Effector memory CD4-positive, alpha-beta T cell (primary cell): ENCODE data around the gene TEKT2.

Experiments
- DNase-seq, 3 donors: peaks; one replicate each; pipeline ENCODE4 v3.0.0-alpha.2; 2020
- H3K27ac ChIP-seq: 2 replicates; pipeline ENCODE4 v1.7.0; 2013; ENCODE audit warnings: mild to moderate bottlenecking, low read length, moderate library complexity; ENCODE audit not compliant: insufficient read depth, poor library complexity, severe bottlenecking
- H3K27me3 ChIP-seq: replicated peaks from 2 replicates; pipeline ENCODE4 v1.7.0; 2013; ENCODE audit warnings: mild to moderate bottlenecking, low read length; ENCODE audit not compliant: insufficient read depth, control insufficient read depth, poor library complexity, severe bottlenecking
- H3K36me3 ChIP-seq: 2 replicates; pipeline ENCODE4 v1.7.0; 2013; ENCODE audit warnings: mild to moderate bottlenecking, low read length, moderate library complexity; ENCODE audit not compliant: control insufficient read depth, insufficient read depth
- H3K4me1 ChIP-seq: 2 replicates; pipeline ENCODE4 v1.7.0; 2013; ENCODE audit warnings: low read length, mild to moderate bottlenecking; ENCODE audit not compliant: control insufficient read depth, insufficient read depth, poor library complexity, severe bottlenecking
- H3K4me3 ChIP-seq: 2 replicates; pipeline ENCODE4 v1.7.0; 2013; ENCODE audit warnings: low read length, low read depth, mild to moderate bottlenecking; ENCODE audit not compliant: insufficient read depth, poor library complexity, severe bottlenecking
- H3K9me3 ChIP-seq: 2 replicates; pipeline ENCODE4 v1.7.0; 2013; ENCODE audit warnings: mild to moderate bottlenecking, low read length, moderate library complexity; ENCODE audit not compliant: control insufficient read depth

TEKT2 gene

DNA sequence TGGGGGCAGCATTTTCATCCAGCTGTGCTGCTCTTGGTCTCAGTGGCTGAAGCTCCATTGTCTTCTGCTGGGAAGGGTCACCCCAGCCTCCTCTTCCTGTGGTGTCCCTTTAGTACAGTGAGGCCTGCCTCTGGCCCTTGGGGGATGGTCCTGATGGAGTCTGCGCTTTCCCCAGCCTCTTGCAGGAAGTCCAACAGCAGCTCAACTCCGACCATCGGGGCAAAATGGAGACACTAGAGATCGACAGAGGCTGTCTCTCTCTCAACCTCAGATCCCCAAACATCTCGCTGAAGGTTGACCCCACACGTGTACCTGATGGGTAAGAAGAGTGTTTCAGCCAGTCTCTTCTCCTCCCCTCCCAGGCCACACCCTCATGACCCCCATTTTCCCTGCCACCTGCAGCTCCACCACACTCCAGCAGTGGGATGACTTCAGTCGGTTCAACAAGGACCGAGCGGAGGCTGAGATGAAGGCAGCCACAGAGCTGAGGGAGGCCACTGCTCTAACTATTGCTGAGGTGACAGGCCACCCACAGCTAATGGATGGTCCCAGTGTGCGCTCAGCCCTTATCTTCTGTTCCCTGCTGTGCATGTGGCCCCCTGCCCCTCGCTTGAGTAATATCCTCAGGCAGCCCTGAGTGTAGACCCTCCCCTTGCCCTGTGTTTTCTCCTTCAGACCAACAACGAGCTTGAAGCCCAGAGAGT is 2.8 kb downstream of the TEKT2 start:
- Histone ChIP-seq H3K36me3 (peaks cover 6% of the 10 kb centered on the region), H3K4me1 (peaks cover 17% of the 10 kb centered on the region), H3K4me3 (no peak overlapping the region), H3K9me3 (no peaks in the 10 kb centered on the region), H3K27ac (no peak overlapping the region), H3K27me3 (peaks cover 10% of the 10 kb centered on the region)
- DNase-seq, result no peak

DNA sequence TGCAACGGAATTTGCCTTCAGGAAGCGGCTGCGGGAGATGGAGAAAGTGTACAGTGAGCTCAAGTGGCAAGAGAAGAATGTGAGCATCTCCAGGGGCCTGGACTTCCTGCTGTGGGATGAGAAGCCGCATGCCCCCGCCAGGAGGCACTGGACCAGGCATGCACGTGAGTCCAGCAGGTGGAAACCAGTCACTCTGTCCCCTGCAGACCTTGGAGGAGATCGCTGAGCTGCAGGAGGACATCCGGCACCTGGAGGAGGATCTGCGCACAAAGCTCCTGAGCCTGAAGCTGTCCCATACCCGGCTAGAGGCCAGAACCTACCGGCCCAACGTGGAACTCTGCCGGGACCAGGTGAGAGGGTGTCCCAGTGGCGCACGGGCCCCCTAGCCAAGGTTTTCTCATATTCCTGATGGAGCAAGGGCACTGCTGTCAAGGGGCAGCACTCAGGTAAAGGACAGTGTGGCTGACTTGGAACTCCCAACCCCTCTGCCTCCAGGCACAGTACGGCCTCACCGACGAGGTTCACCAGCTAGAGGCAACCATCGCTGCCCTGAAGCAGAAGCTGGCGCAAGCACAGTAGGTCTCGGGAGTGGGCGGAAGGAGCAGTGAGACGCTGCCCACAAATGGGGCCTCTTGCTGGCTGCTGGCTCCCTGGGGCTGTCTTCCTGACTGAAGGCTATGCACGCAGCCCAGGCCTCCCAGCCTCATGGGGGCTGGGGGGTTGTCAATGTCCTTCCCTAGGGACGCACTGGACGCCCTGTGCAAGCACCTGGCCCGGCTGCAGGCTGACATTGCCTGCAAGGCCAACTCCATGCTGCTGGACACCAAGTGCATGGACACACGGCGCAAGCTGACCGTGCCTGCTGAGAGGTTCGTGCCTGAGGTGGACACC is 3.6 kb downstream of the TEKT2 start:
- no peak for DNase-seq
- no peak overlapping the region for H3K27ac ChIP-seq
- H3K4me1 ChIP-seq, result peaks cover 17% of the 10 kb centered on the region
- peaks cover 13% of the 10 kb centered on the region for H3K36me3 ChIP-seq
- H3K27me3 ChIP-seq, result peaks cover 10% of the 10 kb centered on the region
- H3K4me3 ChIP-seq, result no peak overlapping the region
- H3K9me3 ChIP-seq, result no peaks in the 10 kb centered on the region

DNA sequence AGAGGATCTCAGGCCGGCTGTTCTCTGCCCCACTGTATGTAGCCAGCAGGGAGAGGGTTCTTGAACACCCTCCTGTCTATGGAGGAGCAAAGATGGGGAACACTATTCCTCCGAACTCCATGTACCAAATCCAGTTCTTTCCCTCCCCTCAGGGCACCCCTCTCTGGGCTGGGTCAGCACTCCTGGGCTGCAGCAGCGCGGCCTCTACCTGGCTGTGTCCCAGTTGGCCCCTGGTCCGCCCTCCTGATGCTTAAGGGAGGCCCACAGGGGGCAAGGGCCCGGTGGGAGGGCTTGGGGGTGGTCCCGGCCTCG is 4.3 kb downstream of the TEKT2 start:
- Histone ChIP-seq H3K9me3 (no peaks in the 10 kb centered on the region), H3K4me1 (peaks cover 17% of the 10 kb centered on the region), H3K27ac (peak overlapping the region; percentile 85), H3K27me3 (peaks cover 10% of the 10 kb centered on the region), H3K4me3 (peak overlapping the region; percentile 97), H3K36me3 (peaks cover 21% of the 10 kb centered on the region)
- DNase-seq, result no peak

DNA sequence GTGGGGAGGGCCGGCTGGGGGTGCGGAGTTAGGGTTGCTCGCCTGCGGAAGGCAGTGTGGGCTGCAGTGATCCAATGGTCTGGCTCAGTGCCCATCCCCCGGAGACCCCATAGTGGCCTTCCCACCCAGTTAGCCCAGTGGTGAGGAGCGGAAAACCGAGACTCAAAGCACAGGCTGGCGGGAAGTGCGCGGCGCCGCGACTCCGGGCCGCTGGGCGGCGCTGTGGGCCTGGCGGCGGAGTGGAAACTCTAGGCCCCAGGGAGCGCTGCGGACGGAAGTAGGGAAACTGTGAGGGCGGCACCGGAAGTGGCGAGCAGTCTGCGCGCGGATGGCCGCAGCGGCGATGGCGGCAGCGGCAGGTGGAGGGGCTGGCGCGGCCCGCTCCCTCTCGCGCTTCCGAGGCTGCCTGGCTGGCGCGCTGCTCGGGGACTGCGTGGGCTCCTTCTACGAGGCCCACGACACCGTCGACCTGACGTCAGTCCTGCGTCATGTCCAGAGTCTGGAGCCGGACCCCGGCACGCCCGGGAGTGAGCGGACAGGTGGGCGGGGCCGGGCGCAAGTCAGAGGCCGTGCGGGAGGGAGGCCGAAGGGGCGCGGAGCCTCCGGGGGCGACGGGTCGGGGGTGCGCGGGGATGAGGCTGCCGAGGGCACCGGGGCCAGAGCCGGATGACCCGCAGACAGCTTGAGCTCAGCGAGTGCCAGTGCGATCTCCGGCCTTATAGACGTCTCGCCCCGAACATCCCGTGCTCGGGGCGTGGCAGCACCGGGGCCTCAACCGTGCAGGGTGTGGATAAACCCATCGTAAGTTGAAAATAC is 4.9 kb downstream of the TEKT2 start, which contains the start of gene ADPRS:
Gene ADPRS, plus strand, starts transcription at position 316 of the 816 bp plus-strand sequence. Its CDS starts 13 bp downstream, at position 329.
- H3K4me3 ChIP-seq, result peak within 1 kb of the TSS; percentile 97
- peaks cover 7% of the 10 kb centered on the region for H3K27me3 ChIP-seq
- DNase-seq, result peak; percentile 79 to 85 (median 85)

DNA sequence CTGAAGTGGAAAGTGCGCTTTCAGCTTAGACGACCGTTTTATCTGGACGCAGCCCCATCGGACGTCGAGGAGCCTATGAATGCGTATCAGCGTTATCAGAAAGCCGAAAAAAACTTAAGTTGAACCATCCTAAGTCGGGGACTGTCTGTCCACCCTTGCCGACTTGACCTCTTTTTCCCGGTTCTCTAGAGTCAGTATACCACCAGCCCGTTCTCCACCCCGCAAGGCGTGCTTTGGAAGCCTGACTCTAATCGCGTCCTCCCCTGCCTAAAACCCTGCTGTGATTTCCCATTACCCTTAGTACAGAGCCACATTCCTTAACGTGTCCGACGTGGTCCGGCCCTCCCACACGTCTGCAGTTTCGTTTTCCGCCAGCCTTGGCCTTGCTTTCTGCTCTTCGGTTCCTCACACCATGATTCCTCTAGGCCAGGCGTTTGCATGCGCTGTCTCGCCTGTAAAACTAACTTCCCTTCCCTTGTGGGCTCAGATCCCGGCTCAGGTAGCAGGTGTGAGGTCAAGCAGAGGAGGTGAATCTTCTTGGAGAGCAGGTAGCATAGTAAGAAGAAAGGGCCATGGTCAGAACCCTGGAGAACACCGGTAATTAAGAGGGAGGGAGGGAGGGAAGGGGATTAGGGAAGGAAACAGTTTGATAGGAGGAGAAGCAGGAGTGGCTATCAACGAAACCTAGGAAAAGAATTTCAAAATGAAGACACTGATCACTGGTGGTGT is 5.7 kb downstream of the TEKT2 start:
- no peak for DNase-seq

More for the DNA sequence above, 4.9 kb downstream of the TEKT2 start, which contains the start of gene ADPRS:
- Histone ChIP-seq H3K36me3 (peaks cover 27% of the 10 kb centered on the region), H3K27ac (peak within 1 kb of the TSS; percentile 85), H3K9me3 (no peaks in the 10 kb centered on the region), H3K4me1 (peaks cover 17% of the 10 kb centered on the region)

DNA sequence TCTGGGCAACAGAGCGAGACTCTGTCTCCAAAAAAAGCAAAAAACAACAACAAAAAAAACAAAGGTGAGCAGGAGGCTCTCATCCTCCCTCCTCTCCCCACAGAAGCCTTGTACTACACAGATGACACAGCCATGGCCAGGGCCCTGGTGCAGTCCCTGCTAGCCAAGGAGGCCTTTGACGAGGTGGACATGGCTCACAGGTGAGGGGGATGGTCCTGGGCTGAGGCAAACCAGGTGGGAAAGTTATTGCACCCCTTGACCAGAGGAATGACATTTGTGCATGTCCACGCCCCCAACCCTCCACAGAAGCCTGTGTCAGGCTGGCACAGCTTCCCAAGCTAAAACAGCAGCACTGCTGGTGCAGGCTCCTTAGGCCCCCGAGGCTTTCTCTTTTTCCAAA is 7.2 kb downstream of the TEKT2 start:
- H3K36me3 ChIP-seq, result peaks cover 48% of the 10 kb centered on the region
- H3K9me3 ChIP-seq, result no peaks in the 10 kb centered on the region
- H3K4me1 ChIP-seq, result peaks cover 12% of the 10 kb centered on the region
- H3K27ac ChIP-seq, result no peak overlapping the region
- H3K27me3 ChIP-seq, result no peaks in the 10 kb centered on the region
- no peak overlapping the region for H3K4me3 ChIP-seq
- DNase-seq, result no peak

More for the DNA sequence above, 5.7 kb downstream of the TEKT2 start:
- Histone ChIP-seq H3K9me3 (no peaks in the 10 kb centered on the region), H3K27ac (peak overlapping the region; percentile 85), H3K4me1 (peaks cover 12% of the 10 kb centered on the region), H3K27me3 (no peaks in the 10 kb centered on the region), H3K4me3 (peak overlapping the region; percentile 97), H3K36me3 (peaks cover 34% of the 10 kb centered on the region)

DNA sequence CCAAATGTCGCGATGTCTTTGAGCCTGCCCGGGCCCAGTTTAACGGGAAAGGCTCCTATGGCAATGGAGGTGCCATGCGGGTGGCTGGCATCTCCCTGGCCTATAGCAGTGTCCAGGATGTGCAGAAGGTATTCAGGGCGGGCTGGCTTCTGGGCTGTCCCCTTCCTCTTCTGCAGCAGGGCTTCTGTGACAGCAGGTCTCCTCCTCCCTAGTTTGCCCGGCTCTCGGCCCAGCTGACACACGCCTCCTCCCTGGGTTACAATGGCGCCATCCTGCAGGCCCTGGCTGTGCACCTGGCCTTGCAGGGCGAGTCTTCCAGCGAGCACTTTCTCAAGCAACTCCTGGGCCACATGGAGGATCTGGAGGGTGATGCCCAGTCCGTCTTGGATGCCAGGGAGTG is 7.8 kb downstream of the TEKT2 start:
- no peak for DNase-seq
- Histone ChIP-seq H3K4me3 (no peak overlapping the region), H3K4me1 (peaks cover 12% of the 10 kb centered on the region)

DNA sequence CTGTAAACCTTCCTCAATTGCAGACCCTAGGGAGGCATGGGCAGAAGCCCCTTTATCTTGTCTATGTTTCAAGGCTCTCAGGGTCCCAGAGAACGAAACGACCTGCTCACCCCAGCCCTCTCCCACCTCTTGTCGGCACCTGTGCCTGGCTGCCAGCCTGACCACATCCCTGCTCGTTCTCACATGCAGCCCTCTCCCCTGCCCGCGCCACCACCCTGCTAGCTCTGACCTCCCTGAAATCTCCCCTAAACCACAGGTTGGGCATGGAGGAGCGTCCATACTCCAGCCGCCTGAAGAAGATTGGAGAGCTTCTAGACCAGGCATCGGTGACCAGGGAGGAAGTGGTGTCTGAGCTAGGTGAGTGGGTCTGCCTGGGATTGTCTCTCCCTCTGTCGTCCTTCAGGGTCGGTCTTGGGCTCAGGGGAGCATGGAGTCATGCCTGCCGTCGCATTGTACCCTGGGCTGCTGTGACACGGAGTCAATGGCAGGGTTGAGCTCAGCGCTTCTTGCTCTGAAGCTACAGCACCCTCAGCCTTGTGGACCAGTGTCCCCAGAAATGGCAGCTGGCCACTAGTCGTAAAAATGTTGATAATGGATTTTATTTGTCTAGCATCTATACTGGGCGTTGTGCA is 8.4 kb downstream of the TEKT2 start:
- H3K4me3 ChIP-seq, result no peak overlapping the region
- H3K27me3 ChIP-seq, result no peaks in the 10 kb centered on the region
- no peak overlapping the region for H3K27ac ChIP-seq
- peaks cover 55% of the 10 kb centered on the region for H3K36me3 ChIP-seq
- peaks cover 12% of the 10 kb centered on the region for H3K4me1 ChIP-seq
- H3K9me3 ChIP-seq, result no peaks in the 10 kb centered on the region
- no peak for DNase-seq

More for the DNA sequence above, 7.8 kb downstream of the TEKT2 start:
- peaks cover 54% of the 10 kb centered on the region for H3K36me3 ChIP-seq
- H3K27ac ChIP-seq, result no peak overlapping the region
- no peaks in the 10 kb centered on the region for H3K27me3 ChIP-seq
- H3K9me3 ChIP-seq, result no peaks in the 10 kb centered on the region

DNA sequence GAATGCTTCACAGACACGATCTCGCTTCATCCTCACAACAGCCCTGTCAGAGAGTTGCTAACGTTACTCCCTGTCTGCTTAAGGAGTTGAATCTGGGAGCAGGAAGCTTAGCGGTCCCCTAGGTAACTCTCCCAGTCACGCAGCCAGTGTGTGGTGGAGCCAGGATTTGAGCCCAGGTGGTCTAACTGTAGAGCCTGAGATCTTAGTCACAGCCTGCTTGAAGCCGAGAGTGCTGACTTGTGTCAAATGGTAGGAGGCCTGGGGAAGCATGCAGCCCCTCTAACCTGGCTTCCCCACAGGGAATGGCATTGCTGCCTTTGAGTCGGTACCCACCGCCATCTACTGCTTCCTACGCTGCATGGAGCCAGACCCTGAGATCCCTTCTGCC is 8.9 kb downstream of the TEKT2 start:
- no peaks in the 10 kb centered on the region for H3K9me3 ChIP-seq
- no peak for DNase-seq
- H3K27me3 ChIP-seq, result no peaks in the 10 kb centered on the region
- no peak overlapping the region for H3K27ac ChIP-seq
- peaks cover 55% of the 10 kb centered on the region for H3K36me3 ChIP-seq
- no peak overlapping the region for H3K4me3 ChIP-seq
- H3K4me1 ChIP-seq, result peaks cover 12% of the 10 kb centered on the region
